ENCODE results near the gene DEFB110. TPM values are rescaled to one million over a fixed set of nuclear protein-coding genes. Genes with fewer than 3 reads are reported as not detected.

DEFB110 gene
- total and polyA plus RNA-seq, 2 experiments from 2014 or later, result not detected

DNA sequence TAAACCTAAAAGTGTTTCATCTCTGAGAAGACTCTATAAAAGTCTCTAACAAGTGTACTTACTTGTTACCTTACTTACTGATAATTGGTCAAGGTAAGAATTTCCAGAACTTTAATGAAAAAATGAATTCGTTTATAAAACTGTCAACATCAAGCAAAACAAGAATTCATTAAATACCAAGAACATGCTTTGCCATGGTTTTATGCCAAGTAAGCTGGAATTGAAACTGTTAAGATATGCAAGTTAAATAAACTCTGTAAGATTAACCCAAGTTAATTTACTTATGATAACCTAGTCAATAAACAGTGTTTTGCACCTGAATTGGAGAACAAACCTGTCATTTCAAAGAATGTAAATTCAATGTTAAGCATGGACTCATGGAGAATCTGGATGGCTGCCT lies 35.2 kb downstream of the DEFB110 start:
- no peaks in the 10 kb centered on the region for H3K4me1 ChIP-seq (ENCODE audit: insufficient read depth)
- H4K20me1 ChIP-seq (ENCODE audit: insufficient read depth), result no peaks in the 10 kb centered on the region
- no peak overlapping the region for H3K9ac ChIP-seq
- no peaks in the 10 kb centered on the region for H3K9me2 ChIP-seq (ENCODE audit: insufficient read depth)
- TF ChIP-seq EZH2phosphoT487 (IDR thresholded peaks at IDR 0.05; ENCODE audit: insufficient read depth, low read depth), result no peak
- in situ Hi-C loops (cut with MboI), result no loop called here
- H3K4me3 ChIP-seq, result no peak overlapping the region
- 2 to 4% methylated on average over 1 of the region's 1 CpG for WGBS, 2 experiments (ENCODE audit: low coverage in 1 of 2, low lambda C conversion rate in 2 of 2, missing lambda C conversion rate in 2 of 2)
- no peaks in the 10 kb centered on the region for H3K36me3 ChIP-seq (ENCODE audit: low read depth)
- H2AFZ ChIP-seq, result no peak overlapping the region
- H3K27me3 ChIP-seq (replicated peaks; ENCODE audit: insufficient read depth), result no peaks in the 10 kb centered on the region
- no peaks in the 10 kb centered on the region for H3K9me3 ChIP-seq (ENCODE audit: low read depth)
- no peak overlapping the region for H3K4me2 ChIP-seq (ENCODE audit: unreplicated experiment)
- H3K79me2 ChIP-seq (ENCODE audit: insufficient read depth), result no peaks in the 10 kb centered on the region
- H3F3A ChIP-seq (ENCODE audit: insufficient read depth), result no peaks in the 10 kb centered on the region
- DNase-seq, result no peak
- no peak overlapping the region for H3K27ac ChIP-seq

DNA sequence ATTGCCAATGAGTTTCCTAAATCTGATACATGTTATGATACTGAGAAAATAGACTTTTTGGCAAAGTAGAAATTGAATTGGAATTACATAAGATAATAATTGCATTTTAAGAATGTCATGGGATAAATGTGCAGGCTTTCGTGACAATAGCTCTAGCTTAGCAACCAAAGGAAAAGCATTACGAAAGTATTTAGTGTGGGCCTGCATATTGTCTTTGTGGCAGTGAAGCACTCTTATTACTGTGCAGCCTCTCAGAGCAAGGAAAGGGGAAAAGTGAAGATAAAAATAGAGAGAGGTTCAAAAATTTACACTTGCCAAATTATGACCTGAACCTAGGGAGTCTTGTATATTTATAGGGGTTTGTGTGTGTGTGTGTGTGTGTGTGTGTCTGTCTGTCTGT lies 39.7 kb downstream of the DEFB110 start:
- no peaks in the 10 kb centered on the region for H3K79me2 ChIP-seq (ENCODE audit: insufficient read depth)
- H3F3A ChIP-seq (ENCODE audit: insufficient read depth), result no peaks in the 10 kb centered on the region
- H3K9ac ChIP-seq, result no peak overlapping the region
- H2AFZ ChIP-seq, result no peak overlapping the region
- H3K27me3 ChIP-seq (replicated peaks; ENCODE audit: insufficient read depth), result no peaks in the 10 kb centered on the region
- H3K36me3 ChIP-seq (ENCODE audit: low read depth), result no peaks in the 10 kb centered on the region
- no peak overlapping the region for H3K27ac ChIP-seq
- no peaks in the 10 kb centered on the region for H4K20me1 ChIP-seq (ENCODE audit: insufficient read depth)
- H3K4me1 ChIP-seq (ENCODE audit: insufficient read depth), result no peaks in the 10 kb centered on the region
- WGBS, 2 experiments (ENCODE audit: low coverage in 1 of 2, low lambda C conversion rate in 2 of 2, missing lambda C conversion rate in 2 of 2), result 12 to 15% methylated on average over 2 of the region's 2 CpGs
- no peak overlapping the region for H3K4me3 ChIP-seq
- in situ Hi-C loops (cut with MboI), result no loop called here
- no peak overlapping the region for H3K4me2 ChIP-seq (ENCODE audit: unreplicated experiment)
- no peak for DNase-seq
- TF ChIP-seq EZH2 (IDR thresholded peaks at IDR 0.05; ENCODE audit: insufficient read depth, poor library complexity, severe bottlenecking) (no peak), EZH2phosphoT487 (IDR thresholded peaks at IDR 0.05; ENCODE audit: insufficient read depth, low read depth) (no peak)
- H3K9me3 ChIP-seq (ENCODE audit: low read depth), result no peaks in the 10 kb centered on the region
- no peaks in the 10 kb centered on the region for H3K9me2 ChIP-seq (ENCODE audit: insufficient read depth)

- Histone ChIP-seq H3K9me2 (ENCODE audit: insufficient read depth) (no peaks in the 10 kb centered on the region), H3F3A (ENCODE audit: insufficient read depth) (no peaks in the 10 kb centered on the region), H3K4me1 (ENCODE audit: insufficient read depth) (no peaks in the 10 kb centered on the region), H3K79me2 (ENCODE audit: insufficient read depth) (no peaks in the 10 kb centered on the region), H3K27me3 (replicated peaks; ENCODE audit: insufficient read depth) (no peaks in the 10 kb centered on the region), H3K36me3 (ENCODE audit: low read depth) (no peaks in the 10 kb centered on the region), H3K9me3 (ENCODE audit: low read depth) (no peaks in the 10 kb centered on the region), H2AFZ (no peak overlapping the region), H3K4me3 (no peak overlapping the region), H3K4me2 (ENCODE audit: unreplicated experiment) (no peak overlapping the region), H3K9ac (no peak overlapping the region), H3K27ac (no peak overlapping the region), H4K20me1 (ENCODE audit: insufficient read depth) (no peaks in the 10 kb centered on the region)
- WGBS, 2 experiments (ENCODE audit: low coverage in 1 of 2, low lambda C conversion rate in 2 of 2, missing lambda C conversion rate in 2 of 2), result 19 to 31% methylated on average over 1 of the region's 1 CpG
- DNase-seq, result peak; percentile 18
- TF ChIP-seq EZH2 (IDR thresholded peaks at IDR 0.05; ENCODE audit: insufficient read depth, poor library complexity, severe bottlenecking) (no peak), EZH2phosphoT487 (IDR thresholded peaks at IDR 0.05; ENCODE audit: insufficient read depth, low read depth) (no peak)
- in situ Hi-C loops (cut with MboI), result no loop called here
These were observed 40.9 kb downstream of the DEFB110 start for GRCh38 chr6:49980898-49981297.

DNA sequence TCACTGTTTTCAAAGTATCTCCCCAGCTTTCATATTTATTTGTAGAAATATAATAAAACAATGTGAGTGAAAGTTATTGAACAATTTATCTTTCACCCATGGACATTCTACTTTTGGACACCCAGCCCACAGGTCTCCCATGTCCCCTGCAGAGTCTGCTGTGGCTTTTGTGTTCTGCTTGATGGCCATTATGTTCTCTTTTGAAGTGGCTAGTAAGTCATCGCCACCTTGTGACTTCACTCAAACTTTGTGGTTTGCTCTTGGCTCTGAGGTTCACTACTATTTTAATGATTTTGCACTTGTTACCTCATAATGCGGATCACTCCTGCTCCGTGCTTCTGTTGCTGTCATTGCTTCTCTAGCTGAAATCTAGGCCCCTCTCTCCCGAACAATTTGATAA lies 42.2 kb downstream of the DEFB110 start:
- H3K4me1 ChIP-seq (ENCODE audit: insufficient read depth), result no peaks in the 10 kb centered on the region
- no peaks in the 10 kb centered on the region for H4K20me1 ChIP-seq (ENCODE audit: insufficient read depth)
- no peaks in the 10 kb centered on the region for H3K27me3 ChIP-seq (replicated peaks; ENCODE audit: insufficient read depth)
- H3K4me3 ChIP-seq, result no peak overlapping the region
- H3K9me3 ChIP-seq (ENCODE audit: low read depth), result no peaks in the 10 kb centered on the region
- DNase-seq, result no peak
- H3K9ac ChIP-seq, result no peak overlapping the region
- H3K27ac ChIP-seq, result no peak overlapping the region
- no peaks in the 10 kb centered on the region for H3F3A ChIP-seq (ENCODE audit: insufficient read depth)
- TF ChIP-seq EZH2phosphoT487 (IDR thresholded peaks at IDR 0.05; ENCODE audit: insufficient read depth, low read depth) (no peak), EZH2 (IDR thresholded peaks at IDR 0.05; ENCODE audit: insufficient read depth, poor library complexity, severe bottlenecking) (no peak)
- WGBS, 2 experiments (ENCODE audit: low coverage in 1 of 2, low lambda C conversion rate in 2 of 2, missing lambda C conversion rate in 2 of 2), result 19 to 23% methylated on average over 4 of the region's 4 CpGs
- H3K4me2 ChIP-seq (ENCODE audit: unreplicated experiment), result no peak overlapping the region
- in situ Hi-C loops (cut with MboI), result no loop called here
- H3K36me3 ChIP-seq (ENCODE audit: low read depth), result no peaks in the 10 kb centered on the region
- H2AFZ ChIP-seq, result no peak overlapping the region
- H3K79me2 ChIP-seq (ENCODE audit: insufficient read depth), result no peaks in the 10 kb centered on the region
- no peaks in the 10 kb centered on the region for H3K9me2 ChIP-seq (ENCODE audit: insufficient read depth)

Measured in GM23248 (cell line).